ENCODE measurements around the gene GMDS.

Gene GMDS

DNA sequence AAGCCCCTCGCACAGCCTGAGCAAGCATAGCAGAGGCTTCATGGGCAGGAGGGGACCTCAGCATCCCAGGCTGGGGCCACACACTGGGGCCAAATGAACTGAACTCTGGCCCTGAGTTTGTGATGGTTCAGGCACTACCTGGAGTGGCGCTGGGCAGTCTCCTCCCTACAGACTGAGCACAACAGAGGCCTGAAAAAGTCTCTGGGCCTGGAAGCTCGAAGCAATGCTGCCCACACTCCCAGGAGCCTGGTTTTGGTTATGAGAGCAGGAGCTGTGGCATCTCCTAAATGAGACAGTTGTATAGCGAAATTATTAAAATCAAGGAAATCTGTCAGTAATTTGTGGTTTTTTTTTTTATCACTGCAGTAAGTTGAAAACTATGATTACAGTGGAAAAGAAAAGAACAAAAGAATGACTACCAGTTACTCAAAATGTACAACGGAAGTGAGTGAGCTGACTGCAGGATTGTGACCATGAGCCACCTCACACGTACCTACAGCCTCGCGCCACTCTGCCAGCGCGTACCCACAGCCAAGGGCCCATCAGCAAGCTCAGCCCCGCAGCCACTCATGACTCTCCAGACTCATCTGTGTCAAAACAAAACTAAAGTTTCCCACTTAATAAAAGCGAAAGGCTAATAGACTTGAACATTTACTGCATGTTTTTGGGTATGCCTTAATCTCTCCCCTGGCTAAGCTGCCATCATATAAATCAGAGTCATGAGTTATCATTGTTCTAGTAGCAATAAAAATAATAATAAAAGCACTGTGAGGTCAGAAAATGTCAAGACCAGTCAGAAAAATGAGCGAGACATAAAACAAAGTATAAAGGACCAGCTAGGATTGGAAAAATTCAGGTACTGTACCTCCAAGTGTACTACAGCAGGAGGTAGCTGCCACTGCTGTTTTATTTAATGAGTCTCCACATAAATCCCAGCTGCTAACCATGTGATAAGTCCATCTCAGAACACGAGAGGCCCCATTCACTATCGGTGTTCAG, 458.7 kb downstream of the GMDS start:
- POLR2A ChIA-PET: no interaction called here
- Histone ChIP-seq H3K27me3 (replicated peaks in 2 of 5; ENCODE audit: control insufficient read depth in 4 of 5, insufficient read depth in 5 of 5, low read length in 4 of 5) (no peaks in the 10 kb centered on the region), H3K4me3 (ENCODE audit: control insufficient read depth in 1 of 7, extremely low read depth in 1 of 7, insufficient read depth in 4 of 7, low read depth in 2 of 7, low read length in 6 of 7) (no peak overlapping the region), H3K9me3 (ENCODE audit: control extremely low read depth in 1 of 5, control insufficient read depth in 4 of 5, insufficient read depth in 2 of 5, low read depth in 1 of 5, low read length in 4 of 5) (no peaks in the 10 kb centered on the region), H3K4me1 (ENCODE audit: control extremely low read depth in 1 of 4, control insufficient read depth in 4 of 4, insufficient read depth in 4 of 4, low read length in 3 of 4) (no peaks in the 10 kb centered on the region), H3K27ac (ENCODE audit: insufficient read depth in 1 of 2, low read depth in 1 of 2, low read length in 2 of 2, poor library complexity in 1 of 2, severe bottlenecking in 2 of 2) (no peak overlapping the region), H3K36me3 (ENCODE audit: control insufficient read depth in 4 of 4, insufficient read depth in 4 of 4, low read length in 3 of 4) (peaks cover 0 to 4% (median 1%) of the 10 kb centered on the region in 4 experiments)
- no peak for DNase-seq
- CTCF ChIA-PET: no interaction called here
- WGBS (ENCODE audit: insufficient coverage): over 99% methylated on average over 14 of the region's 15 CpGs

- 100% methylated on average over 1 of the region's 6 CpGs for WGBS (ENCODE audit: insufficient coverage)
- H3K27me3 ChIP-seq (replicated peaks in 2 of 5; ENCODE audit: control insufficient read depth in 4 of 5, insufficient read depth in 5 of 5, low read length in 4 of 5): no peaks in the 10 kb centered on the region
- H3K4me3 ChIP-seq (ENCODE audit: control insufficient read depth in 1 of 7, extremely low read depth in 1 of 7, insufficient read depth in 4 of 7, low read depth in 2 of 7, low read length in 6 of 7): no peak overlapping the region
- H3K36me3 ChIP-seq (ENCODE audit: control insufficient read depth in 4 of 4, insufficient read depth in 4 of 4, low read length in 3 of 4): peaks cover 0 to 4% (median 1%) of the 10 kb centered on the region in 4 experiments
- DNase-seq: no peak
- ChIA-PET POLR2A (no interaction called here), CTCF (no interaction called here)
- H3K4me1 ChIP-seq (ENCODE audit: control extremely low read depth in 1 of 4, control insufficient read depth in 4 of 4, insufficient read depth in 4 of 4, low read length in 3 of 4): peaks cover 0 to 9% (median 6%) of the 10 kb centered on the region in 4 experiments
- no peaks in the 10 kb centered on the region for H3K9me3 ChIP-seq (ENCODE audit: control extremely low read depth in 1 of 5, control insufficient read depth in 4 of 5, insufficient read depth in 2 of 5, low read depth in 1 of 5, low read length in 4 of 5)
- no peak overlapping the region for H3K27ac ChIP-seq (ENCODE audit: insufficient read depth in 1 of 2, low read depth in 1 of 2, low read length in 2 of 2, poor library complexity in 1 of 2, severe bottlenecking in 2 of 2)
Observed at GRCh38 chr6:1784422-1784884, 461.0 kb downstream of the GMDS start.

GRCh38 chr6:1781817-1782184, 463.6 kb downstream of the GMDS start:
- 96% methylated on average over 4 of the region's 4 CpGs for WGBS (ENCODE audit: insufficient coverage)
- CTCF ChIA-PET: interaction anchor here (1.1 to 1.6 kb wide), 3 partner anchors 8 to 23 kb away, joined by 3 to 4 read pairs (median 4); no protein-coding TSS in a partner anchor
- no peak overlapping the region for H3K4me3 ChIP-seq (ENCODE audit: control insufficient read depth in 1 of 7, extremely low read depth in 1 of 7, insufficient read depth in 4 of 7, low read depth in 2 of 7, low read length in 6 of 7)
- POLR2A ChIA-PET: no interaction called here
- H3K9me3 ChIP-seq (ENCODE audit: control extremely low read depth in 1 of 5, control insufficient read depth in 4 of 5, insufficient read depth in 2 of 5, low read depth in 1 of 5, low read length in 4 of 5): no peaks in the 10 kb centered on the region
- H3K27me3 ChIP-seq (replicated peaks in 2 of 5; ENCODE audit: control insufficient read depth in 4 of 5, insufficient read depth in 5 of 5, low read length in 4 of 5): no peaks in the 10 kb centered on the region
- no peak overlapping the region for H3K27ac ChIP-seq (ENCODE audit: insufficient read depth in 1 of 2, low read depth in 1 of 2, low read length in 2 of 2, poor library complexity in 1 of 2, severe bottlenecking in 2 of 2)
- H3K4me1 ChIP-seq (ENCODE audit: control extremely low read depth in 1 of 4, control insufficient read depth in 4 of 4, insufficient read depth in 4 of 4, low read length in 3 of 4): peaks cover 0 to 9% (median 6%) of the 10 kb centered on the region in 4 experiments
- H3K36me3 ChIP-seq (ENCODE audit: control insufficient read depth in 4 of 4, insufficient read depth in 4 of 4, low read length in 3 of 4): peaks cover 0 to 4% (median 1%) of the 10 kb centered on the region in 4 experiments
- DNase-seq: no peak

GRCh38 chr6:1781152-1781816, 464.1 kb downstream of the GMDS start:
- Histone ChIP-seq H3K4me1 (ENCODE audit: control extremely low read depth in 1 of 4, control insufficient read depth in 4 of 4, insufficient read depth in 4 of 4, low read length in 3 of 4) (peaks cover 0 to 9% (median 6%) of the 10 kb centered on the region in 4 experiments), H3K27me3 (replicated peaks in 2 of 5; ENCODE audit: control insufficient read depth in 4 of 5, insufficient read depth in 5 of 5, low read length in 4 of 5) (no peaks in the 10 kb centered on the region), H3K9me3 (ENCODE audit: control extremely low read depth in 1 of 5, control insufficient read depth in 4 of 5, insufficient read depth in 2 of 5, low read depth in 1 of 5, low read length in 4 of 5) (no peaks in the 10 kb centered on the region), H3K4me3 (ENCODE audit: control insufficient read depth in 1 of 7, extremely low read depth in 1 of 7, insufficient read depth in 4 of 7, low read depth in 2 of 7, low read length in 6 of 7) (no peak overlapping the region), H3K36me3 (ENCODE audit: control insufficient read depth in 4 of 4, insufficient read depth in 4 of 4, low read length in 3 of 4) (peaks cover 0 to 4% (median 1%) of the 10 kb centered on the region in 4 experiments), H3K27ac (ENCODE audit: insufficient read depth in 1 of 2, low read depth in 1 of 2, low read length in 2 of 2, poor library complexity in 1 of 2, severe bottlenecking in 2 of 2) (no peak overlapping the region)
- CTCF ChIA-PET: interaction anchor here (1.1 to 1.6 kb wide), 3 partner anchors 9 to 22 kb away, joined by 3 to 4 read pairs (median 4); no protein-coding TSS in a partner anchor
- 100% methylated on average over 9 of the region's 11 CpGs for WGBS (ENCODE audit: insufficient coverage)
- no peak for DNase-seq
- POLR2A ChIA-PET: no interaction called here

- CTCF ChIA-PET: interaction anchor here (1.6 kb wide), 1 partner anchor 16 kb away, joined by 4 read pairs; no protein-coding TSS in a partner anchor
Observed at GRCh38 chr6:1780251-1780867, 465.0 kb downstream of the GMDS start.

GRCh38 chr6:1778686-1779235, 466.6 kb downstream of the GMDS start:
- 94% methylated on average over 9 of the region's 10 CpGs for WGBS (ENCODE audit: insufficient coverage)
- ChIA-PET POLR2A (no interaction called here), CTCF (no interaction called here)
- no peaks in the 10 kb centered on the region for H3K9me3 ChIP-seq (ENCODE audit: control extremely low read depth in 1 of 5, control insufficient read depth in 4 of 5, insufficient read depth in 2 of 5, low read depth in 1 of 5, low read length in 4 of 5)
- no peak overlapping the region for H3K4me3 ChIP-seq (ENCODE audit: control insufficient read depth in 1 of 7, extremely low read depth in 1 of 7, insufficient read depth in 4 of 7, low read depth in 2 of 7, low read length in 6 of 7)
- H3K36me3 ChIP-seq (ENCODE audit: control insufficient read depth in 4 of 4, insufficient read depth in 4 of 4, low read length in 3 of 4): no peaks in the 10 kb centered on the region
- peaks cover 4 to 15% (median 8%) of the 10 kb centered on the region in 4 experiments for H3K4me1 ChIP-seq (ENCODE audit: control extremely low read depth in 1 of 4, control insufficient read depth in 4 of 4, insufficient read depth in 4 of 4, low read length in 3 of 4)
- H3K27ac ChIP-seq (ENCODE audit: insufficient read depth in 1 of 2, low read depth in 1 of 2, low read length in 2 of 2, poor library complexity in 1 of 2, severe bottlenecking in 2 of 2): no peak overlapping the region
- H3K27me3 ChIP-seq (replicated peaks in 2 of 5; ENCODE audit: control insufficient read depth in 4 of 5, insufficient read depth in 5 of 5, low read length in 4 of 5): no peaks in the 10 kb centered on the region
- DNase-seq: no peak

More at GRCh38 chr6:1780251-1780867, 465.0 kb downstream of the GMDS start:
- Histone ChIP-seq H3K27me3 (replicated peaks in 2 of 5; ENCODE audit: control insufficient read depth in 4 of 5, insufficient read depth in 5 of 5, low read length in 4 of 5) (no peaks in the 10 kb centered on the region), H3K27ac (ENCODE audit: insufficient read depth in 1 of 2, low read depth in 1 of 2, low read length in 2 of 2, poor library complexity in 1 of 2, severe bottlenecking in 2 of 2) (no peak overlapping the region), H3K4me3 (ENCODE audit: control insufficient read depth in 1 of 7, extremely low read depth in 1 of 7, insufficient read depth in 4 of 7, low read depth in 2 of 7, low read length in 6 of 7) (no peak overlapping the region), H3K36me3 (ENCODE audit: control insufficient read depth in 4 of 4, insufficient read depth in 4 of 4, low read length in 3 of 4) (peaks cover 0 to 2% (median 0%) of the 10 kb centered on the region in 4 experiments), H3K4me1 (ENCODE audit: control extremely low read depth in 1 of 4, control insufficient read depth in 4 of 4, insufficient read depth in 4 of 4, low read length in 3 of 4) (peaks cover 0 to 9% (median 6%) of the 10 kb centered on the region in 4 experiments), H3K9me3 (ENCODE audit: control extremely low read depth in 1 of 5, control insufficient read depth in 4 of 5, insufficient read depth in 2 of 5, low read depth in 1 of 5, low read length in 4 of 5) (no peaks in the 10 kb centered on the region)
- DNase-seq: peak in 2 of 3 donors; percentile 39 to 52
- WGBS (ENCODE audit: insufficient coverage): 77% methylated on average over 10 of the region's 13 CpGs
- POLR2A ChIA-PET: no interaction called here

All from common myeloid progenitor, CD34-positive (primary cell).